CD14-positive monocyte (primary cell): ENCODE measurements around the gene EEFSEC. TPM values are rescaled to one million over a fixed set of nuclear protein-coding genes. Genes with fewer than 3 reads are reported as not detected.

Experiments used
- DNase-seq, 3 donors: peaks; one replicate each; pipeline ENCODE4 v3.0.0-alpha.2; 2011 to 2022
- H2AFZ ChIP-seq: 2 replicates; pipeline ENCODE4 v1.6.0; 2012; ENCODE audit warnings: mild to moderate bottlenecking, low read depth, low read length, inconsistent platforms; ENCODE audit not compliant: insufficient read depth, poor library complexity, severe bottlenecking
- H3K27ac ChIP-seq, 2 donors: 1 replicate in 1 of 2; 2 replicates in 1 of 2; pipeline ENCODE4 v1.5.1; 2012 to 2013; ENCODE audit warnings: low read length in 2 of 2, control low read depth in 1 of 2, inconsistent platforms in 1 of 2, low read depth in 1 of 2, mild to moderate bottlenecking in 1 of 2
- H3K27me3 ChIP-seq, 2 donors: one replicate each; pipeline versions ENCODE4 v1.6.0 to v1.6.1; 2011 to 2013; ENCODE audit warnings: low read length in 2 of 2; ENCODE audit not compliant: control insufficient read depth in 2 of 2, insufficient read depth in 2 of 2
- H3K36me3 ChIP-seq, 2 donors: replicated peaks in 1 of 2; 1 replicate in 1 of 2; 2 replicates in 1 of 2; pipeline versions ENCODE4 v1.5.1 to v1.6.1; 2012 to 2013; ENCODE audit warnings: low read length in 2 of 2, control low read depth in 1 of 2, inconsistent platforms in 1 of 2, mild to moderate bottlenecking in 1 of 2; ENCODE audit not compliant: insufficient read depth in 2 of 2, control insufficient read depth in 1 of 2
- H3K4me1 ChIP-seq, 2 donors: 1 replicate in 1 of 2; 2 replicates in 1 of 2; pipeline versions ENCODE4 v1.5.1 to v1.6.1; 2012 to 2013; ENCODE audit warnings: low read length in 2 of 2, control low read depth in 1 of 2, inconsistent platforms in 1 of 2, mild to moderate bottlenecking in 1 of 2, moderate library complexity in 1 of 2; ENCODE audit not compliant: insufficient read depth in 2 of 2, control insufficient read depth in 1 of 2
- H3K4me2 ChIP-seq: replicated peaks from 2 replicates; pipeline ENCODE3; 2012; ENCODE audit warnings: low read length, moderate library complexity, mild to moderate bottlenecking; ENCODE audit not compliant: poor library complexity, severe bottlenecking; ENCODE audit errors: extremely low read depth
- H3K4me3 ChIP-seq, 3 experiments: fragments of 200-600 bp in 1 of 3; sonication (generic) in 1 of 3; replicated peaks in 1 of 3; 1 replicate in 2 of 3; 2 replicates in 1 of 3; pipeline ENCODE4 v1.5.1; 2011 to 2013; ENCODE audit warnings: low read length in 3 of 3, mild to moderate bottlenecking in 3 of 3, control low read depth in 2 of 3, low read depth in 2 of 3, inconsistent platforms in 1 of 3, moderate library complexity in 1 of 3
- H3K79me2 ChIP-seq: 2 replicates; pipeline ENCODE4 v1.6.0; 2012; ENCODE audit warnings: mild to moderate bottlenecking, control low read depth, inconsistent platforms, low read length, moderate library complexity; ENCODE audit not compliant: insufficient read depth
- H3K9ac ChIP-seq: 2 replicates; pipeline ENCODE4 v1.6.0; 2017; ENCODE audit warnings: low read length, mild to moderate bottlenecking; ENCODE audit not compliant: insufficient read depth, poor library complexity, severe bottlenecking
- H3K9me3 ChIP-seq, 2 donors: replicated peaks in 1 of 2; 1 replicate in 1 of 2; 2 replicates in 1 of 2; pipeline versions ENCODE4 v1.5.1 to v1.6.1; 2012 to 2013; ENCODE audit warnings: low read length in 2 of 2, control low read depth in 1 of 2; ENCODE audit not compliant: control insufficient read depth in 1 of 2, insufficient read depth in 1 of 2
- H4K20me1 ChIP-seq: 2 replicates; pipeline ENCODE4 v1.6.0; 2012; ENCODE audit warnings: mild to moderate bottlenecking, low read length, control low read depth, moderate library complexity; ENCODE audit not compliant: insufficient read depth
- H3K27ac Mint-ChIP-seq, 7 donors: one replicate each; pipeline ENCODE4 v1.8.0; 2020; ENCODE audit warnings: mild to moderate bottlenecking in 7 of 7, mixed read lengths in 7 of 7, moderate library complexity in 6 of 7, inconsistent platforms in 2 of 7
- H3K27me3 Mint-ChIP-seq, 3 donors: one replicate each; pipeline ENCODE4 v1.8.0; 2021 to 2022; ENCODE audit warnings: low read depth in 3 of 3, mild to moderate bottlenecking in 3 of 3, mixed read lengths in 3 of 3, moderate library complexity in 3 of 3, inconsistent platforms in 1 of 3
- H3K36me3 Mint-ChIP-seq, 2 donors: one replicate each; pipeline ENCODE4 v1.8.0; 2020; ENCODE audit warnings: mixed read lengths in 2 of 2, inconsistent platforms in 1 of 2, mild to moderate bottlenecking in 1 of 2
- H3K4me1 Mint-ChIP-seq: one replicate; pipeline ENCODE4 v1.8.0; 2020; ENCODE audit warnings: mild to moderate bottlenecking, mixed read lengths
- H3K4me3 Mint-ChIP-seq, 2 donors: one replicate each; pipeline ENCODE4 v1.8.0; 2020; ENCODE audit warnings: mild to moderate bottlenecking in 2 of 2, mixed read lengths in 2 of 2, moderate library complexity in 1 of 2
- H3K9me3 Mint-ChIP-seq, 7 donors: one replicate each; pipeline ENCODE4 v1.8.0; 2020 to 2022; ENCODE audit warnings: mixed read lengths in 7 of 7, mild to moderate bottlenecking in 6 of 7, moderate library complexity in 6 of 7, inconsistent platforms in 2 of 7
- CTCF ChIP-seq: fragments of 200-600 bp; IDR thresholded peaks from one replicate; pipeline ENCODE4 v1.8.0; 2022; ENCODE audit warnings: antibody characterized with exemption, mild to moderate bottlenecking
- WGBS: methylation state at CpG from one replicate; pipeline ENCODE4 v1.1.5; 2013; ENCODE audit warnings: missing lambda C conversion rate; ENCODE audit not compliant: insufficient coverage; 5-methylcytosine and 5-hydroxymethylcytosine counted together
- intact Hi-C, 2 donors: fragments of 100-400 bp; cut with micrococcal nuclease; formaldehyde crosslinking; loops; one replicate each; pipeline versions ENCODE4 v1.15.0 to v1.15.1; 2023
- polyA plus RNA-seq, 3 donors: library from polyadenylated mRNA; depleted of rRNA in 1 of 3; unstranded in 2 of 3; stranded (reverse) in 1 of 3; fragments of 300-500 nt in 2 of 3; fragments of >200 nt in 1 of 3; fragmentation: Illumina TruSeq in 2 of 3; gene quantifications; 1 replicate in 2 of 3; 2 replicates in 1 of 3; pipeline ENCODE4 v1.2.3, GENCODE V29; 2012 to 2021

EEFSEC gene
- polyA plus RNA-seq, 3 donors = 13.3 to 14.9 (median 14.9) TPM

GRCh38 chr3:128376516-128376915 is 223.2 kb downstream of the EEFSEC start:
- no peaks in the 10 kb centered on the region for H3K9me3 ChIP-seq
- no peak overlapping the region for H3K4me3 Mint-ChIP-seq
- H3K9ac ChIP-seq = no peak overlapping the region
- no peak for TF ChIP-seq CTCF
- no peaks in the 10 kb centered on the region for H3K79me2 ChIP-seq
- no peaks in the 10 kb centered on the region for H3K4me1 ChIP-seq
- H3K27me3 Mint-ChIP-seq = no peaks in the 10 kb centered on the region
- H3K4me1 Mint-ChIP-seq = no peaks in the 10 kb centered on the region
- H3K27ac ChIP-seq = no peak overlapping the region
- no peaks in the 10 kb centered on the region for H3K27me3 ChIP-seq
- no peak overlapping the region for H2AFZ ChIP-seq
- no peak for DNase-seq
- H3K4me3 ChIP-seq = no peak overlapping the region
- no peaks in the 10 kb centered on the region for H4K20me1 ChIP-seq
- H3K36me3 Mint-ChIP-seq = peaks cover 27 to 28% of the 10 kb centered on the region in 2 donors
- H3K9me3 Mint-ChIP-seq = no peaks in the 10 kb centered on the region
- no peak overlapping the region for H3K27ac Mint-ChIP-seq
- intact Hi-C loops = no loop called here
- no peak overlapping the region for H3K4me2 ChIP-seq
- peaks cover 2 to 30% of the 10 kb centered on the region in 2 donors for H3K36me3 ChIP-seq

- no peaks in the 10 kb centered on the region for H3K27me3 Mint-ChIP-seq
- Histone ChIP-seq H3K36me3 (peaks cover 2 to 13% of the 10 kb centered on the region in 2 donors), H3K27ac (no peak overlapping the region), H3K4me1 (peaks cover 0 to 4% of the 10 kb centered on the region in 2 donors), H3K4me3 (no peak overlapping the region), H4K20me1 (no peaks in the 10 kb centered on the region), H3K79me2 (no peaks in the 10 kb centered on the region), H3K4me2 (no peak overlapping the region), H3K9ac (no peak overlapping the region), H3K9me3 (no peaks in the 10 kb centered on the region), H3K27me3 (no peaks in the 10 kb centered on the region), H2AFZ (no peak overlapping the region)
- H3K36me3 Mint-ChIP-seq = peaks cover 16 to 34% of the 10 kb centered on the region in 2 donors
- WGBS = 97% methylated on average over 6 of the region's 10 CpGs
- TF ChIP-seq CTCF = no peak
- no peaks in the 10 kb centered on the region for H3K9me3 Mint-ChIP-seq
- no peak overlapping the region for H3K4me3 Mint-ChIP-seq
- intact Hi-C loops = no loop called here
- no peak for DNase-seq
- H3K27ac Mint-ChIP-seq = no peak overlapping the region
- H3K4me1 Mint-ChIP-seq = peaks cover 5% of the 10 kb centered on the region
These were observed 225.5 kb downstream of the EEFSEC start for GRCh38 chr3:128378631-128379347.
